GM12892 (cell line): ENCODE data around the gene STK32C.

ENCODE experiments used
- POLR2A ChIP-seq: IDR thresholded peaks from 2 replicates; pipeline ENCODE4 v1.6.1; 2011; ENCODE audit warnings: low read depth, low read length, control low read depth
- POLR2AphosphoS5 ChIP-seq: IDR thresholded peaks from 2 replicates; pipeline ENCODE4 v1.6.1; 2011; ENCODE audit warnings: low read depth, low read length, control low read depth
- TAF1 ChIP-seq: IDR thresholded peaks from 2 replicates; pipeline ENCODE4 v1.6.1; 2011; ENCODE audit warnings: low read depth, mild to moderate bottlenecking, control low read depth, low read length, borderline replicate concordance

DNA sequence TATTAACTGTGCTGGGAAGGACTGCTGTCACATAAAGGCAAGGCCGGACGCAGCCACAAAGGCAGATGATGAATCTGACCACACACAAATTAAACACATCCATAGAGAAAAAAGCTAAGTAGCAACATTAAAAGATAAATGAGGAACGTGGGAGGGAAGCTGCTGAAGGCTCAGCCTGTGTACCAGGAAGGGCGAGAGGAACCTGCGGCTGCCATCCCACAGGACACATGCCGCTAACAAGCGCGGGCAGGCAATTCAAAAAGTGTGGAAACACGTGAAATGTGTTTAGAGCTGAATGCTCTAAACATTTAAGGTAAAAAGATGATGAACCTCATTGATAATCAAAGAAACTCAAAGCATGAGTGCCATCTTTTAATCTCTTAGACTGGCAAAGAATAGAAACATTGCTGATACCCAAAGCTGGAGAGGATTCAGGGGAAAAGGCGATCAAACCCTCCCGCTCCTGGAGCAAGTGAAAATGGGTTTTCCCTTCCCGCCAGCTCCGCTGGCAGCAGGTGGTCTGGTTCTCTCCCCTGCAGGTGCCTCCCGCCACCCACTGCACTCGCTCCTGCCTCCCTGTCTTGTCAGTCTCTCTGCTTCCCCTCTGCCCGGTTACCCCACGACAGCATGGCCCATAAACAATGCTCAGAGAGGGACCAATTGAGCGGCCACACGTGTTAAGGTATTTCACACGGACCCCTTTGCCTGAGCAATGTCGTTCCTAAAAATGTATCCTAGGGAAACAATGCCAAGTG lies 4.2 kb downstream of the STK32C start:
- TF ChIP-seq TAF1, result no peak
- TF ChIP-seq POLR2A, result no peak
- TF ChIP-seq POLR2AphosphoS5, result no peak
